ENCODE measurements around the gene AP3B1. TPM values are rescaled to one million over a fixed set of nuclear protein-coding genes. Genes with fewer than 3 reads are reported as not detected.

AP3B1 gene
- polyA plus RNA-seq, 1 of the 3 experiments (the other 2 are of a cell fraction) = 18.0 TPM

- TF ChIP-seq SIN3A (IDR thresholded peaks at IDR 0.05; ENCODE audit: borderline replicate concordance, low read depth, low read length) (no peak), NFIC (IDR thresholded peaks at IDR 0.05; ENCODE audit: borderline replicate concordance) (no peak), TEAD4 (IDR thresholded peaks at IDR 0.05; ENCODE audit: borderline replicate concordance, insufficient read depth) (no peak), CTCF (IDR thresholded peaks at IDR 0.05) (no peak)
These were observed 180.7 kb downstream of the AP3B1 start (continued) for GRCh38 chr5:78113689-78114264.

GRCh38 chr5:78112931-78113330 is 181.6 kb downstream of the AP3B1 start:
- H3K36me3 ChIP-seq (replicated peaks in 1 of 2; ENCODE audit: control insufficient read depth in 1 of 2, insufficient read depth in 2 of 2, low read length in 1 of 2) = peaks cover 46 to 57% of the 10 kb centered on the region in 2 experiments
- H3K27ac ChIP-seq (ENCODE audit: low read depth in 2 of 2, low read length in 1 of 2) = no peak overlapping the region
- no peaks in the 10 kb centered on the region for H3K79me2 ChIP-seq (ENCODE audit: insufficient read depth)
- H3K4me3 ChIP-seq (ENCODE audit: low read depth in 2 of 2, low read length in 1 of 2) = no peak overlapping the region
- H4K20me1 ChIP-seq (ENCODE audit: insufficient read depth) = no peaks in the 10 kb centered on the region
- H3K4me2 ChIP-seq = no peak overlapping the region
- H3K9ac ChIP-seq = no peak overlapping the region
- peaks cover 0 to 5% of the 10 kb centered on the region in 2 experiments; a peak in 2 of 4 replicates for H3K4me1 ChIP-seq (ENCODE audit: control insufficient read depth in 1 of 2, insufficient read depth in 2 of 2, low read depth in 1 of 2, low read length in 1 of 2)
- no peaks in the 10 kb centered on the region for H3F3A ChIP-seq (replicated peaks; ENCODE audit: insufficient read depth)
- no peak overlapping the region for H2AFZ ChIP-seq (ENCODE audit: low read depth)
- DNase-seq = no peak
- POLR2A ChIA-PET = no interaction called here
- CTCF ChIA-PET = interaction anchor here (0.6 to 1.3 kb wide), 2 partner anchors 15 to 23 kb away, joined by 3 read pairs; no protein-coding TSS in a partner anchor
- no peaks in the 10 kb centered on the region for H3K9me3 ChIP-seq
- no peak for TF ChIP-seq NFIC (IDR thresholded peaks at IDR 0.05; ENCODE audit: borderline replicate concordance)
- TF ChIP-seq, protein P1, sequence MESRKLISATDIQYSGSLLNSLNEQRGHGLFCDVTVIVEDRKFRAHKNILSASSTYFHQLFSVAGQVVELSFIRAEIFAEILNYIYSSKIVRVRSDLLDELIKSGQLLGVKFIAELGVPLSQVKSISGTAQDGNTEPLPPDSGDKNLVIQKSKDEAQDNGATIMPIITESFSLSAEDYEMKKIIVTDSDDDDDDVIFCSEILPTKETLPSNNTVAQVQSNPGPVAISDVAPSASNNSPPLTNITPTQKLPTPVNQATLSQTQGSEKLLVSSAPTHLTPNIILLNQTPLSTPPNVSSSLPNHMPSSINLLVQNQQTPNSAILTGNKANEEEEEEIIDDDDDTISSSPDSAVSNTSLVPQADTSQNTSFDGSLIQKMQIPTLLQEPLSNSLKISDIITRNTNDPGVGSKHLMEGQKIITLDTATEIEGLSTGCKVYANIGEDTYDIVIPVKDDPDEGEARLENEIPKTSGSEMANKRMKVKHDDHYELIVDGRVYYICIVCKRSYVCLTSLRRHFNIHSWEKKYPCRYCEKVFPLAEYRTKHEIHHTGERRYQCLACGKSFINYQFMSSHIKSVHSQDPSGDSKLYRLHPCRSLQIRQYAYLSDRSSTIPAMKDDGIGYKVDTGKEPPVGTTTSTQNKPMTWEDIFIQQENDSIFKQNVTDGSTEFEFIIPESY (IDR thresholded peaks at IDR 0.05; ENCODE audit: borderline replicate concordance, low read depth) = no peak
- TF ChIP-seq TEAD4 (IDR thresholded peaks at IDR 0.05; ENCODE audit: borderline replicate concordance, insufficient read depth) = no peak
- TF ChIP-seq ELF1 (IDR thresholded peaks at IDR 0.05) = no peak
- no peak for TF ChIP-seq NRF1 (IDR thresholded peaks at IDR 0.05; ENCODE audit: low read depth, low read length)
- no peak for TF ChIP-seq MXI1 (IDR thresholded peaks at IDR 0.05; ENCODE audit: low read depth, low read length)
- TF ChIP-seq RXRA (IDR thresholded peaks at IDR 0.05; ENCODE audit: borderline replicate concordance, low read depth) = no peak
- TF ChIP-seq TCF12 (IDR thresholded peaks at IDR 0.05) = no peak
- no peak for TF ChIP-seq RCOR1 (IDR thresholded peaks at IDR 0.05; ENCODE audit: low read length)
- 95% methylated on average over 10 of the region's 10 CpGs for WGBS (ENCODE audit: low lambda C conversion rate)
- no peaks in the 10 kb centered on the region for H3K27me3 ChIP-seq (ENCODE audit: insufficient read depth)
- H3K9me2 ChIP-seq = no peaks in the 10 kb centered on the region

- no peak overlapping the region for H3K4me2 ChIP-seq
- TF ChIP-seq, protein P2, sequence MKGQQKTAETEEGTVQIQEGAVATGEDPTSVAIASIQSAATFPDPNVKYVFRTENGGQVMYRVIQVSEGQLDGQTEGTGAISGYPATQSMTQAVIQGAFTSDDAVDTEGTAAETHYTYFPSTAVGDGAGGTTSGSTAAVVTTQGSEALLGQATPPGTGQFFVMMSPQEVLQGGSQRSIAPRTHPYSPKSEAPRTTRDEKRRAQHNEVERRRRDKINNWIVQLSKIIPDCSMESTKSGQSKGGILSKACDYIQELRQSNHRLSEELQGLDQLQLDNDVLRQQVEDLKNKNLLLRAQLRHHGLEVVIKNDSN (IDR thresholded peaks at IDR 0.05; ENCODE audit: borderline replicate concordance, low read depth) = no peak
- TF ChIP-seq SIN3A (IDR thresholded peaks at IDR 0.05; ENCODE audit: borderline replicate concordance, low read depth, low read length) (no peak), NFIC (IDR thresholded peaks at IDR 0.05; ENCODE audit: borderline replicate concordance) (no peak), TCF12 (IDR thresholded peaks at IDR 0.05) (no peak), MAX (IDR thresholded peaks at IDR 0.05; ENCODE audit: low read depth) (no peak)
- TF ChIP-seq, protein P3, sequence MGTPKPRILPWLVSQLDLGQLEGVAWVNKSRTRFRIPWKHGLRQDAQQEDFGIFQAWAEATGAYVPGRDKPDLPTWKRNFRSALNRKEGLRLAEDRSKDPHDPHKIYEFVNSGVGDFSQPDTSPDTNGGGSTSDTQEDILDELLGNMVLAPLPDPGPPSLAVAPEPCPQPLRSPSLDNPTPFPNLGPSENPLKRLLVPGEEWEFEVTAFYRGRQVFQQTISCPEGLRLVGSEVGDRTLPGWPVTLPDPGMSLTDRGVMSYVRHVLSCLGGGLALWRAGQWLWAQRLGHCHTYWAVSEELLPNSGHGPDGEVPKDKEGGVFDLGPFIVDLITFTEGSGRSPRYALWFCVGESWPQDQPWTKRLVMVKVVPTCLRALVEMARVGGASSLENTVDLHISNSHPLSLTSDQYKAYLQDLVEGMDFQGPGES (IDR thresholded peaks at IDR 0.05; ENCODE audit: low read depth, low read length) = no peak
These were observed 184.6 kb downstream of the AP3B1 start for GRCh38 chr5:78109891-78110324.

More at GRCh38 chr5:78109891-78110324, 184.6 kb downstream of the AP3B1 start:
- H3K4me3 ChIP-seq (ENCODE audit: low read depth in 2 of 2, low read length in 1 of 2) = no peak overlapping the region
- no peak overlapping the region for H2AFZ ChIP-seq (ENCODE audit: low read depth)
- CTCF ChIA-PET = no interaction called here
- peaks cover 40 to 52% of the 10 kb centered on the region in 2 experiments for H3K36me3 ChIP-seq (replicated peaks in 1 of 2; ENCODE audit: control insufficient read depth in 1 of 2, insufficient read depth in 2 of 2, low read length in 1 of 2)
- over 99% methylated on average over 3 of the region's 3 CpGs for WGBS (ENCODE audit: low lambda C conversion rate)
- no peak overlapping the region for H3K27ac ChIP-seq (ENCODE audit: low read depth in 2 of 2, low read length in 1 of 2)
- H3K79me2 ChIP-seq (ENCODE audit: insufficient read depth) = no peaks in the 10 kb centered on the region
- H4K20me1 ChIP-seq (ENCODE audit: insufficient read depth) = no peaks in the 10 kb centered on the region
- no peaks in the 10 kb centered on the region for H3K9me3 ChIP-seq
- no peak for DNase-seq
- no peaks in the 10 kb centered on the region for H3K9me2 ChIP-seq
- H3F3A ChIP-seq (replicated peaks; ENCODE audit: insufficient read depth) = no peaks in the 10 kb centered on the region
- peaks cover 0 to 5% of the 10 kb centered on the region in 2 experiments; a peak in 2 of 4 replicates for H3K4me1 ChIP-seq (ENCODE audit: control insufficient read depth in 1 of 2, insufficient read depth in 2 of 2, low read depth in 1 of 2, low read length in 1 of 2)
- POLR2A ChIA-PET = no interaction called here
- H3K27me3 ChIP-seq (ENCODE audit: insufficient read depth) = no peaks in the 10 kb centered on the region
- no peak overlapping the region for H3K9ac ChIP-seq
